Tongue (tissue), 2 donors: ENCODE data around the gene STAMBP. TPM values are rescaled to one million over a fixed set of nuclear protein-coding genes. Genes with fewer than 3 reads are reported as not detected.

Experiments
- DNase-seq: peaks from one replicate; pipeline ENCODE4 v3.0.0-alpha.2; 2015
- total RNA-seq: library from RNA; depleted of rRNA; stranded (reverse); fragments of >200 nt; gene quantifications from one replicate; pipeline ENCODE4 v1.2.3, GENCODE V29; 2014

The STAMBP gene
- total RNA-seq, 1 donor from 2014 or later, result 28.5 TPM

GRCh38 chr2:73907840-73908452 lies 79.2 kb downstream of the STAMBP start:
- no peak for DNase-seq

- DNase-seq, result no peak
Observed at GRCh38 chr2:73908689-73909652, 80.2 kb downstream of the STAMBP start.

GRCh38 chr2:73910873-73911547 lies 82.2 kb downstream of the STAMBP start:
- DNase-seq, result no peak

- no peak for DNase-seq
Observed at GRCh38 chr2:73911548-73912208, 82.9 kb downstream of the STAMBP start.

GRCh38 chr2:73913414-73914054 lies 84.8 kb downstream of the STAMBP start:
- no peak for DNase-seq

GRCh38 chr2:73914667-73915066 lies 85.9 kb downstream of the STAMBP start:
- no peak for DNase-seq

- DNase-seq, result no peak
Observed at GRCh38 chr2:73915437-73915993, 86.8 kb downstream of the STAMBP start.

GRCh38 chr2:73916666-73917065 lies 87.9 kb downstream of the STAMBP start:
- DNase-seq, result no peak

- no peak for DNase-seq
Observed at GRCh38 chr2:73917296-73917695, 88.5 kb downstream of the STAMBP start.

GRCh38 chr2:73917696-73918207 lies 89.0 kb downstream of the STAMBP start:
- no peak for DNase-seq

- no peak for DNase-seq
Observed at GRCh38 chr2:73918856-73919255, 90.1 kb downstream of the STAMBP start.

GRCh38 chr2:73919596-73920228 lies 91.0 kb downstream of the STAMBP start:
- DNase-seq, result no peak

- peak; percentile 19 for DNase-seq
Observed at GRCh38 chr2:73920577-73921545, 92.1 kb downstream of the STAMBP start.

- DNase-seq, result no peak
Observed at GRCh38 chr2:73921581-73921980, 92.8 kb downstream of the STAMBP start.

GRCh38 chr2:73922681-73923080 lies 93.9 kb downstream of the STAMBP start:
- DNase-seq, result no peak
